ENCODE measurements around the gene SEMA6B. TPM values are rescaled to one million over a fixed set of nuclear protein-coding genes. Genes with fewer than 3 reads are reported as not detected.
A peak's percentile ranks its signal among the peaks of the same experiment; 100 is the strongest.

The SEMA6B gene
- total RNA-seq, 1 donor from 2014 or later: 9.5 TPM

DNA sequence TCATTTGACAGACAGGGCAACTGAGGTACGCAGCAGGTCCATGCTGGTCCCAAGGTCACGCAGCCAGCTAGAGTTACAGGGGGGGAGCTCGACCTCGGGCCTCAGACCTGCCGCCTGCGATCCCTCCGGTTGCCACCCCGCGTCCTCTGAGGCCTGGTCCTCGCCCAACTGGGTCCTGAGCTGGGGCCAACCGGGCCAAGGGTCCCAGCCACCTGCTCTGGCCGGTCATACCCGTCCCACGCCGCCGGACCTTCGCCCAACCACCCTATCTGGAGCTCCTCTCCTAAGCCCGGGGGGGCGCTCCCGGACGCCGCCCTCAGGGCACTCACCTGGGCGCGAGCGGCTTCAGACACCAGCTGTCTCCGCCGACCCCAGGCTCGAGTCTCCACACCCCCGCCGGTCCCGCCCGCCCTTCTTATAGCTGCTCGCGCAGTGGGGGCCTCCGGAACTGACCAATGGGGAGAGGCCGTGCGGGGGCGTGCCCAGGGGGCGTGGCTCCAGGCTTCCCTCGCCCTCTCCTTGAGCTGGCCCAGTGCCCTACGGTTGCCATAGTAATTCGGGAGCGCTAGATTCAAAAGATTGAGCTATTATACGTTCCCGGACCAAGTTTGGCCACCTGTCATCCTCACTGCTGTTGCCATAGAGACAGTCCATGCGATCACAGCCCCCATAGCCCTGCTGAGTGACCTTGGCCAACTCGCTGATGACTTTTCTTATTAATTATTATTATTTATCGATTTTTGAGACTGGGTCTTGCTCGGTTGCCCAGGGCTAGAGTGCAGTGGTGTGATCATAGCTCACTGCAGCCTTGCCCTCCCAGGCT lies 24.4 kb downstream of the SEMA6B start, which contains the start of gene PLIN5:
Gene PLIN5, minus strand, starts transcription at position 389 of the 823 bp plus-strand sequence. CDS start 1,150 bp downstream, outside the sequence.
- peaks cover 4% of the 10 kb centered on the region for H3K4me1 Mint-ChIP-seq (ENCODE audit: unreplicated experiment)
- TF ChIP-seq, protein P1, sequence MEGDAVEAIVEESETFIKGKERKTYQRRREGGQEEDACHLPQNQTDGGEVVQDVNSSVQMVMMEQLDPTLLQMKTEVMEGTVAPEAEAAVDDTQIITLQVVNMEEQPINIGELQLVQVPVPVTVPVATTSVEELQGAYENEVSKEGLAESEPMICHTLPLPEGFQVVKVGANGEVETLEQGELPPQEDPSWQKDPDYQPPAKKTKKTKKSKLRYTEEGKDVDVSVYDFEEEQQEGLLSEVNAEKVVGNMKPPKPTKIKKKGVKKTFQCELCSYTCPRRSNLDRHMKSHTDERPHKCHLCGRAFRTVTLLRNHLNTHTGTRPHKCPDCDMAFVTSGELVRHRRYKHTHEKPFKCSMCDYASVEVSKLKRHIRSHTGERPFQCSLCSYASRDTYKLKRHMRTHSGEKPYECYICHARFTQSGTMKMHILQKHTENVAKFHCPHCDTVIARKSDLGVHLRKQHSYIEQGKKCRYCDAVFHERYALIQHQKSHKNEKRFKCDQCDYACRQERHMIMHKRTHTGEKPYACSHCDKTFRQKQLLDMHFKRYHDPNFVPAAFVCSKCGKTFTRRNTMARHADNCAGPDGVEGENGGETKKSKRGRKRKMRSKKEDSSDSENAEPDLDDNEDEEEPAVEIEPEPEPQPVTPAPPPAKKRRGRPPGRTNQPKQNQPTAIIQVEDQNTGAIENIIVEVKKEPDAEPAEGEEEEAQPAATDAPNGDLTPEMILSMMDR (conservative IDR thresholded peaks at IDR 0.05): peak; percentile 19
- DNase-seq (ENCODE audit: extremely low spot score, unreplicated experiment): peak; percentile 90
- peak within 1 kb of the TSS; percentile 57 for H3K4me3 Mint-ChIP-seq
- H3K36me3 Mint-ChIP-seq: no peaks in the 10 kb centered on the region
- no peaks in the 10 kb centered on the region for H3K9me3 Mint-ChIP-seq
- peaks cover 3% of the 10 kb centered on the region for H3K27me3 Mint-ChIP-seq
- no peak within 1 kb of the TSS for H3K27ac Mint-ChIP-seq

DNA sequence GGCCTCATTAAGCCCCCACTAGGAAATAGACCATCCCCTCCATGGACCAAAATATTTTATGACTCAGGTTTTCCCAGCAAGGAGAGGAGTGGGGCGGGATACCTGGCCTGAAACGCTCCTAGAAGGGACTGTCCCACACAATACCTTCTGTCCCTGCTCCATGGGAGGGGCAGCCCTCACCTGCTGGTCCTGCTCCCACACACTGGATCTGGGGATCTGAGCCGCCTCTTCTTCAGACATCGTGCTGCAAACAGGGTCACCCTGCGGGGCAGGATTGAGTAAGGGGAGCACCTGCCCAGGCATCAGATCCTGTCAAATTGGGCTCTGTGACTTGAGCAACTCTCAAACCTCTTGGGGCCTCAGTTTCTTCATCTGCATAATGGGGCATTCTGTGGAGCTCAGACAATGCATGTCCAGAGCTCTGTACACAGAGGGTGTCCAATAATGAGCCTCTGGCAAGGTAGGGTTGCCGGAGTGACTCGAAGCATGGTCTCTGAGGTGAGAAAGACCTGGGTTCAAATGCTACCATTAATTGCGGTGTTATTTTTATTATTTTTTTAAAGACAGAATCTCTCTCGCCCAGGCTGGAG lies 25.6 kb downstream of the SEMA6B start:
- H3K9me3 Mint-ChIP-seq: no peaks in the 10 kb centered on the region
- peak; percentile 66 for DNase-seq (ENCODE audit: extremely low spot score, unreplicated experiment)
- no peaks in the 10 kb centered on the region for H3K36me3 Mint-ChIP-seq
- TF ChIP-seq, protein P1 (conservative IDR thresholded peaks at IDR 0.05): no peak
- H3K27me3 Mint-ChIP-seq: peaks cover 3% of the 10 kb centered on the region
- H3K4me3 Mint-ChIP-seq: no peak overlapping the region
- no peaks in the 10 kb centered on the region for H3K4me1 Mint-ChIP-seq (ENCODE audit: unreplicated experiment)
- H3K27ac Mint-ChIP-seq: no peak overlapping the region

DNA sequence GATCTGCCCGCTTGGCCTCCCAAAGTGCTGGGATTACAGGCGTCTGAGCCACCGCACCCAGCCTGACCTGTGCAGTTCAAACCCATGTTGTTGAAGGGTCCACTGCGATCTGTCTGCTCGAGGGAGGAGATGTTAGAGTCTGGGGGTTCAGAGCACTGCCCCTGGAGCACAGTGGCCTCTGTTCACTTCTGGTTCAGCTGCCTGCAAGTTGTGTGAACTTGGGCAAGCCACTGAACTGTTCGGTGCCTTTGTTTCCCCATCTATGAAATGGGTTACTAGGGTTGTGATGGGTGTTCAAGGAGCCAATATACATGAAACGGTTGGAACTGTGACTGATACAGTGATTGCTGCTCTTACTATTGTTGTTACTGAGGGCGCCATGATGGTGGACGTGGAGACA lies 26.1 kb downstream of the SEMA6B start:
- H3K27me3 Mint-ChIP-seq: peaks cover 3% of the 10 kb centered on the region
- DNase-seq (ENCODE audit: extremely low spot score, unreplicated experiment): no peak
- peak overlapping the region; percentile 3 for H3K27ac Mint-ChIP-seq
- no peaks in the 10 kb centered on the region for H3K4me1 Mint-ChIP-seq (ENCODE audit: unreplicated experiment)
- TF ChIP-seq, protein P1 (conservative IDR thresholded peaks at IDR 0.05): no peak
- H3K9me3 Mint-ChIP-seq: no peaks in the 10 kb centered on the region
- H3K36me3 Mint-ChIP-seq: no peaks in the 10 kb centered on the region
- peak overlapping the region; percentile 5 for H3K4me3 Mint-ChIP-seq

DNA sequence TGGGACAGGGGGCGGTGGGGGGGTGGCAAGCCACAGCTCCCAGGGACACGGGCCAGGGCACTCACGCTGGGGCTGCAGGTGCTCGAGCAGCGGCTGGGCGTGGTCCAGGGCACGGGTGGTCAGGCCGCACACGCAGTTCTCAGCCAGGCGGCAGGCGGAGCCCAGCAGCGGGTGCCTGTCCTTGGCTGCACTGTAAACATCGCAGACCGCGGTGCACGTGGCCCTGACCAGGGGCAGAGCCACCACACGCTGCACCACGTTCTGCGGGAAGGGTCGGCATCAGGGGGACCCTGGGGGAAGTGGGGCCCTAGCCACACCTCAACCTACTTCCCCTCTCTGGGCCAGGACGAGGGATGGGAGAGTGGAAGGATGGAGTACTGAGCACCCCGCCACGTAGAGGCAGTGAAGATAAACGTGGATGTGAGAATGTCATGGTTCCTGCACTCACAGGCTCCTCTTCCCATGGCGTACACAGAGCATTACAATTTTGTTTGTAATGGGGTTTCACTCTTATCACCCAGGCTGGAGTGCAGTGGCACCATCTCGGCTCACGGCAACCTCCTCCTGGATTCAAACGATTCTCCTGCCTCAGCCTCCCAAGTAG lies 27.8 kb downstream of the SEMA6B start:
- peaks cover 3% of the 10 kb centered on the region for H3K27me3 Mint-ChIP-seq
- no peaks in the 10 kb centered on the region for H3K9me3 Mint-ChIP-seq
- no peak for DNase-seq (ENCODE audit: extremely low spot score, unreplicated experiment)
- H3K36me3 Mint-ChIP-seq: no peaks in the 10 kb centered on the region
- no peak overlapping the region for H3K27ac Mint-ChIP-seq
- TF ChIP-seq, protein P1 (conservative IDR thresholded peaks at IDR 0.05): no peak
- H3K4me3 Mint-ChIP-seq: no peak overlapping the region
- H3K4me1 Mint-ChIP-seq (ENCODE audit: unreplicated experiment): no peaks in the 10 kb centered on the region

DNA sequence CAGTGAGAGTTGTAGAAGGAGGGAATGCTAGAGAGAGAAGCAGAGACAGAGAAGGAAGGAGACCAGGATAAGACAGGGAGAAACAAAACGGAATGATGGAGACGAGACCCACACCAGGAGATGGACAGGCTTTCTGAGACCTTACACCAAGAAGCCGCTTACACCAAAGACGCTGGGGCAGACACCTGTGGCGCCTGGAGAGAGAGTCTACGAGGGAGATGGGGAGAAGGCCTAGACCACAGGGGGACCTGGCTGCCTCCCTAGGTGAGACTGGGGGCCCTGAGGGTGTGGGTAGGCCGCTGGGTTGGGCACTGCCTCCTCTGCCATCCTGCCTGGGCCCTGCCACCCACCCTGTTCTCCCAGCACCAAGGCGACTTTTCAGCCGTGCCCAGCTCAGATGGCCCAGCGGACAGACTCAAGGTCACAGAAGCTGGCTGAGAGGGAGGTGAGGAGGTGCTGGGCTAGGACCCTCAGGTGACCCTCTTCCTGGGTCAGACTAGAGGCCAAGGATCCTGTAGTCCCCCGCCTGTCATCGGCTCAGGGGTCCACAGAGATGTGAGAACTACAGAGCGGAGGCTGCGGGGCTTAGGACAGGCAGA lies 29.5 kb downstream of the SEMA6B start:
- no peaks in the 10 kb centered on the region for H3K4me1 Mint-ChIP-seq (ENCODE audit: unreplicated experiment)
- TF ChIP-seq, protein P1 (conservative IDR thresholded peaks at IDR 0.05): no peak
- no peak overlapping the region for H3K27ac Mint-ChIP-seq
- no peaks in the 10 kb centered on the region for H3K9me3 Mint-ChIP-seq
- no peaks in the 10 kb centered on the region for H3K27me3 Mint-ChIP-seq
- H3K4me3 Mint-ChIP-seq: no peak overlapping the region
- DNase-seq (ENCODE audit: extremely low spot score, unreplicated experiment): no peak
- H3K36me3 Mint-ChIP-seq: no peaks in the 10 kb centered on the region

Data from type B pancreatic cell (in vitro differentiated cells).